Ectodermal cell (in vitro differentiated cells): Measurements from ENCODE around the gene SCYGR3.

ENCODE experiments used
- H3K27ac ChIP-seq: 2 replicates; pipeline ENCODE4 v1.7.0; 2013; ENCODE audit warnings: mild to moderate bottlenecking, low read depth, low read length; ENCODE audit not compliant: insufficient read depth, poor library complexity, severe bottlenecking
- H3K27me3 ChIP-seq: 2 replicates; pipeline ENCODE4 v1.7.0; 2013; ENCODE audit warnings: mild to moderate bottlenecking, low read length; ENCODE audit not compliant: insufficient read depth, control insufficient read depth, poor library complexity, severe bottlenecking
- H3K36me3 ChIP-seq: one replicate; pipeline ENCODE4 v1.7.0; 2013; ENCODE audit warnings: low read length; ENCODE audit not compliant: control insufficient read depth, insufficient read depth
- H3K4me1 ChIP-seq: one replicate; pipeline ENCODE4 v1.7.0; 2013; ENCODE audit warnings: low read length; ENCODE audit not compliant: control insufficient read depth, insufficient read depth
- H3K4me3 ChIP-seq: 2 replicates; pipeline ENCODE4 v1.7.0; 2013; ENCODE audit warnings: low read depth, low read length, control low read depth; ENCODE audit not compliant: insufficient read depth
- H3K9me3 ChIP-seq: 2 replicates; pipeline ENCODE4 v1.7.0; 2013; ENCODE audit warnings: mild to moderate bottlenecking, low read length, moderate library complexity; ENCODE audit not compliant: control insufficient read depth
- WGBS, 2 experiments: methylation state at CpG; one replicate each; pipeline ENCODE4 v1.1.7; 2013; ENCODE audit warnings: missing lambda C conversion rate in 2 of 2; 5-methylcytosine and 5-hydroxymethylcytosine counted together

Gene SCYGR3

DNA sequence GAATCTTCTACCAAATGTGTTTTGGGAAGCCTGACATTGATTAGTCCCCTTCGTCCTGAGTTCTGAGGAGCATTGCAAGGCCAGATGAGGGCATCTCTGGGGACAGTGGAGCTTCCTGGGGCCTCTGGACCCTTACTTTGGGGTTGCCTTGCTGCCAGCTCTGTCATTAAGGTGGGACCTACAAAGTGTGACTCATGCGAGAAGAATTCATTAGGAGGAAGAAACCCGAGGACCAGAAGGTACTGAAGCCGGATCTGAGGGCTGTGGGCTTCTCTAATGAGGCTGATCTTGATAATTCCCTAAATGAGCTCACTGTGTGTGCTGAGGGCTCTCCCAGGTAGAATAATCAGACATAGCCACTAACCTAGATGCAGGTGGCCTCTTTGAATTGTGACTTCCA, 16.6 kb downstream of the SCYGR3 start:
- 68 to 76% methylated on average over 4 of the region's 4 CpGs for WGBS, 2 experiments
- Histone ChIP-seq H3K4me1 (no peaks in the 10 kb centered on the region), H3K36me3 (no peaks in the 10 kb centered on the region), H3K27ac (no peak overlapping the region), H3K27me3 (no peaks in the 10 kb centered on the region), H3K4me3 (no peak overlapping the region), H3K9me3 (no peaks in the 10 kb centered on the region)

DNA sequence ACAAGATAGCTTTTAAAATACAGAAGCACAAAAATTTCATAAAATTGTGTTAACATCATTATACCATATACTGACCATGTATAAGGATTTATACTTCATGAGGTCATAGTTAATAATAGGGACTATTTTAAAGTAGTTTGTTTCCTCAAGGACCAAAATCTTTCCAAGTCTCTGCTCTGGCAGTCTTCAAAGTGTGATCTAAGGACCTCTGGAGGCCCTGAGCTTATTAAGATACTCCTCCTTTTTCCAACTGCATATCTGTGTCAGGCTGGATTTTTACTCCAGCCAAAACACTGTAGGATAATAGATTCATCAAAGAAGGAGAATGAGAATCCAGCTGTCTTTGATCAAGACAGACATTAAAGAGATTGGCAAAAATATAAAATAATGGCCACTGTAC, 17.6 kb downstream of the SCYGR3 start:
- Histone ChIP-seq H3K27ac (no peak overlapping the region), H3K27me3 (no peaks in the 10 kb centered on the region), H3K9me3 (no peaks in the 10 kb centered on the region), H3K4me1 (no peaks in the 10 kb centered on the region), H3K4me3 (no peak overlapping the region), H3K36me3 (no peaks in the 10 kb centered on the region)

DNA sequence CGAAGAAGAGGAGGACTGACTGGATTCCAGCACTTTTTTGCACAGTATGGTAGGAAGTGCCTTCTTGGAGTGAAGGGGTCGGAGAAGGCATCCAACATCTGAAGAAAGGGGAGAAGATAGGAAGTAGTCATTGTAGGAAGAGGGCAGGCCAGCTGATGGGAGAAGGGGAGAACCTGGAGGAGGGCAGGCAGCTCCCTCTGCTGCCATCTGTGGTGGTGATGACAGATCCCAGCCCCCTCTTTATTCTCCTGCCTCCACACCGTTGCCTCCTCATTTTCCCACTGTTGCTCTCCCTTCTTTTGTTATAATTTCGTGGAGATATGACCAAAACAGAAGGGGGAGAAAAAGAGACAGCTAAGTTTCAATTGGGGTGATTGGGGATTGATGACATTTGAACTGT, 18.8 kb downstream of the SCYGR3 start:
- Histone ChIP-seq H3K27ac (no peak overlapping the region), H3K9me3 (no peaks in the 10 kb centered on the region), H3K27me3 (no peaks in the 10 kb centered on the region), H3K4me1 (no peaks in the 10 kb centered on the region), H3K4me3 (no peak overlapping the region), H3K36me3 (no peaks in the 10 kb centered on the region)
- 57 to 70% methylated on average over 4 of the region's 4 CpGs for WGBS, 2 experiments

DNA sequence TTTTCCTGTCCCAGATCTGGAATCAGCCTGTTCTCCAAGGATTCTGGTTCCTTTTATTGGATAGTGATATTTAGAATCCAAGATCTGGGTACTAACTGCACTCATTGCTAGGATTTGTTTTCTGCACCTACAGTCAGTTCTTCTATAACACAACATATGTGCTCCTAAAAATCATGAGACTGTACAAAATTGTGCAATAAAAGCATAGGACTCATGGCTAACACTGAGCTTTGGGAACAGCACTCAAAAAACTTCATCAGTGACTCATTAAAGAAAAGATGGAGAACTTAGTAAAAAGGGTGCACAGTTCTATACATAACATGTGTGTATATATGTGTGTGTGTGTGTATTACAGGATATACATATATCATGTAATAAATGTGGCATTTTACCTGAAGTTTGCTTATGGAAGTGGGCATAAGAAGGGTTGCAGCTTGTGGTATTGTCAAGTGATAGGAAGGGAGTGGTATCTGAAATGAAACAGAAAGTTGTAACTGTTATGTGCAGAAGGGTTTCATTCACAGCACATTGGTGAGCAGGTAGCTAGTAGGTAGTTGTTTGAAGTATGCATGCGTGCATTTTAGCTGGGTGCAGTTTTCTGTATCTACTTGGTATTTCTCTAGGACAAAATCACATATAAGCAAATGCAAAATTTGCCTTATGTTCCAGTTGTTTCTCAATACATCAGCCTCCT, 21.8 kb downstream of the SCYGR3 start:
- 100% methylated on average over 1 of the region's 1 CpG for WGBS, 2 experiments
- Histone ChIP-seq H3K36me3 (no peaks in the 10 kb centered on the region), H3K4me1 (no peaks in the 10 kb centered on the region), H3K4me3 (no peak overlapping the region), H3K9me3 (no peaks in the 10 kb centered on the region), H3K27me3 (no peaks in the 10 kb centered on the region), H3K27ac (no peak overlapping the region)

DNA sequence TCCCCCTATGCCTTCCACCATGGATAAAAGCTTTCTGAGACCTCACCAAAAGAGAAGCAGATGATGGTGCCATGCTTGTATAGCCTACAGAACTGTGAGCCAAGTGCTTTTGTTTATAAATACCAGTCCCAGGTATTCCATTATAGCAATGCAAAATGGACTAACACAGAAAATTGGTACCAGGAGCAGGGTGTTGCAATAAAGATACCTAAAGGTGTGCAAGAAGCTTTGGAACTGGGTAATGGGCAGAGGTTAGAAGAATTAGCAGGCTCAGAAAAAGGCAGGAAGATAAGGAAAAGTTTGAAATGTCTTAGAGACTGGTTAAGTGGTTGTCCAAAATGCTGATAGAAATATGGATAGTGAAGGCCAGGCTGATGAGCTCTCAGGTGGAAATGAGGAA, 32.3 kb downstream of the SCYGR3 start:
- Histone ChIP-seq H3K36me3 (no peaks in the 10 kb centered on the region), H3K9me3 (peaks cover 4% of the 10 kb centered on the region), H3K27ac (no peak overlapping the region), H3K4me3 (no peak overlapping the region), H3K27me3 (no peaks in the 10 kb centered on the region), H3K4me1 (no peaks in the 10 kb centered on the region)

DNA sequence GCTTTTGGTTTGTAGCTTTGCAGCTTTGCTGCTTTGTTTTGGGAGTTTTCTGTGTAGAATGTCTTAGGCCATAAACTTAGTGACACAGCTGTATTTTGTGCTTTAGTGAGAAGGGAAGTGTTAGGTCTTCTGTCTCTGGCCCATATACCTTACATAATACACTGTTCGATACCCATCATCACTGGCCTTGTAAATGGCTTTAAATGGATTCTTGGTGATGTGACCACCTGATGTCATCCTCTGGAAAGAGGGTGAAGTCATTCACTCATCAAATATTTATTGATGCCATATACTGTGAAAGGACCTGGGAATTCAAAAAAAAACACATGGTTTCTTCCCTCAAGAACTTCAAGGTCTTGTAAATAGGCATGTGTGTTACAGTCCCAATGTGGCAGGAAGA, 34.8 kb downstream of the SCYGR3 start:
- H3K9me3 ChIP-seq, result peaks cover 4% of the 10 kb centered on the region
- H3K27me3 ChIP-seq, result no peaks in the 10 kb centered on the region
- WGBS, 2 experiments, result 100% methylated on average over 1 of the region's 1 CpG; no CpG with 5 or more reads in 1 of the 2 experiments
- no peak overlapping the region for H3K4me3 ChIP-seq
- H3K27ac ChIP-seq, result no peak overlapping the region
- H3K4me1 ChIP-seq, result no peaks in the 10 kb centered on the region
- H3K36me3 ChIP-seq, result no peaks in the 10 kb centered on the region

DNA sequence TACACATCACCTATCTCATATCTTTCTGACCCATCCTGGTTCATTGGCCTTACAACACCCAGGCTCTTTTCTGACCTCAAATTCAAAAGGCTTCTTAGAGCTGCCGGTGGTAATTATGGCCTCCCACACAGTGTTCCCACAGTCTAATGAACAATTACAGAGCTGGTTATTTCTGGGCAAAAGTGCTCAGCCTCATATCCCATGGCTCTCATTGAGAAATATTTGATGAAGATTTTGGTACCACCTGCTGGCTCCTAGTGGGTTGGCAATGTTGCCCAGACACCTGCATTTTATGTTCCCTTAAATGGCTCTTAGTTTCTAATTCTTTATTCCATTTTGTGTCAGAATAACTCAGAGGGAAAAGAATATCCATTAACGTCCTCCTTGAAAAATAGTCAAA, 36.0 kb downstream of the SCYGR3 start:
- 91 to 98% methylated on average over 2 of the region's 2 CpGs for WGBS, 2 experiments
- H3K4me1 ChIP-seq, result no peaks in the 10 kb centered on the region
- no peak overlapping the region for H3K4me3 ChIP-seq
- peaks cover 4% of the 10 kb centered on the region for H3K9me3 ChIP-seq
- H3K27me3 ChIP-seq, result no peaks in the 10 kb centered on the region
- no peaks in the 10 kb centered on the region for H3K36me3 ChIP-seq
- H3K27ac ChIP-seq, result no peak overlapping the region

DNA sequence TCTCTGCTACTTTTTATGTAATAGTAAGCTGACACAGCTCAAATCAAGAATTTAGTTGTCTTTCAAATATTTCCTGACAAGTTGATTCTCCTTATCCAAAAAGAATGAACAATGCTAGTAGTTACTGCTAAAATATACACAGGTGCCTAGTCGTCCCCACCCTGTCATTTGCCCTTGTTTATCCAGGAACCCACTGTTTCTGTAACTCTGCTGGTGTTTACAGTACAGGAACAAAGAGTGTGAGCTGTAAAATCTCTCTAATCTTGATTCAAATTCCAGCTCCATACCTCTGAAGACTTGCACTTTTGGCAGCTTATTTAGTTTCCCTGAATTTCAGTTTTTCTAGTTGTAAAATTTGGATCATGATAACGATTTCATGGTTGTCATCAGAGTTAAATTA, 37.1 kb downstream of the SCYGR3 start:
- no peak overlapping the region for H3K27ac ChIP-seq
- 57 to 85% methylated on average over 1 to 2 of the region's 2 CpGs for WGBS, 2 experiments
- no peaks in the 10 kb centered on the region for H3K27me3 ChIP-seq
- no peak overlapping the region for H3K4me3 ChIP-seq
- no peaks in the 10 kb centered on the region for H3K4me1 ChIP-seq
- H3K36me3 ChIP-seq, result no peaks in the 10 kb centered on the region
- H3K9me3 ChIP-seq, result peaks cover 4% of the 10 kb centered on the region

DNA sequence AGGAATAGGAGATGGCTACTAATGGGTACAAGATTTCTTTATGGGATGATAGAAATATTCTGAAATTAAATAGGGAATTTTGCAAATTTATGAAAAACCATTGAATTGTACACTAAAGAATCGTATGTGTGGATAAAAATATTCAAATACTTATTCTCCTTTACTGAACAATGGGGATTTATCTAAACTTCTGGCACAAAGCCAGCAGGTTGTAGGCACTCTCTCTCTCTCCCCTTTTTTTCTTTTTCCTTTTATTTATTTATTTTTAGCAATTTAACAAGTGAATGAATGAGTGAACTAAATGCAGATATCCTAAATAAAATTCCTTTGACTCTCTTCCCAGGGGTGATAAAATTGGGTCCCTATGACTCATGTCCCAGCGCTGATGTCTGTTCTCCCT, 37.8 kb downstream of the SCYGR3 start:
- Histone ChIP-seq H3K27ac (no peak overlapping the region), H3K36me3 (no peaks in the 10 kb centered on the region), H3K9me3 (peaks cover under 1% of the 10 kb centered on the region), H3K4me3 (no peak overlapping the region), H3K27me3 (no peaks in the 10 kb centered on the region), H3K4me1 (no peaks in the 10 kb centered on the region)
- 83 to 91% methylated on average over 2 of the region's 2 CpGs for WGBS, 2 experiments

DNA sequence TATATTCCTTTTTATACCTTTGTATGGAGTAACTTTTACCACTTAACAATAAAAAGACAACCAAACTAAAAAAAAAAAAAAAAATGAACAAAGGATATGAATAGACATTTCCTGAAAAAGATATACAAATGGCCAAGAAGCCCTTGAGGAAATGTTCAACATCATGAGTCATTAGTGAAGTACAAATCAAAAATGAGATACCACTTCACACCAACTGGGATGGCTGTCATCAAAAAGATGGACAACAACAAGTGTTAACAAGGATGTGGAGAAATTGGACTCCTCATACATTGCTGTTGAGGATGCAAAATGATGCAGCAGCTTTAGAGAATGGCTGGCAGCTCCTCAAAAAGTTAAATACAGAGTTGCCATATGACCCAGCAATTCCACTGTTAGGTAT, 38.5 kb downstream of the SCYGR3 start:
- no peaks in the 10 kb centered on the region for H3K4me1 ChIP-seq
- H3K27me3 ChIP-seq, result no peaks in the 10 kb centered on the region
- H3K27ac ChIP-seq, result no peak overlapping the region
- no peak overlapping the region for H3K4me3 ChIP-seq
- no peaks in the 10 kb centered on the region for H3K36me3 ChIP-seq
- H3K9me3 ChIP-seq, result no peaks in the 10 kb centered on the region

DNA sequence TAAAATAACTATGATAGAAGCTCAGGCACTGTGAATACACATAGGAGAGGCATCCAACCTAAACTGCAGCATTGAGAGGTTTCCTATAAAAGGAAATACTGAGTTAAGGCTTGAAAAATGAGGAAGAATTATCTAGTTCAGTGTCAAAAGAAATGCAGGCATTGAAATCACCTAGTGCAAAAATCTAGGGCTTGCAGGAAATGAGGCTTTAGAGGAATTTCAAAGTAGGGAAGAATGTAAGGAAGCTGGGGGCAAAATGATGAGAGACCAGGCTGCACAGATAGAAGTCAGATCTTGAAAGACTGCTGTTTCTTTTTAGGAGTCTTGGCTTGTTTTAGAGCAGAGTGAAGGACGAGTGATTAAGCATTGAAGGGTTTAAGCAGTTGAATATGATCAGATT, 44.0 kb downstream of the SCYGR3 start:
- Histone ChIP-seq H3K27ac (no peak overlapping the region), H3K4me1 (no peaks in the 10 kb centered on the region), H3K9me3 (no peaks in the 10 kb centered on the region), H3K36me3 (no peaks in the 10 kb centered on the region), H3K27me3 (no peaks in the 10 kb centered on the region), H3K4me3 (no peak overlapping the region)
- WGBS, 2 experiments, result 78 to 79% methylated on average over 1 of the region's 1 CpG
